Measurements from ENCODE around the gene PIGM. TPM values are rescaled to one million over a fixed set of nuclear protein-coding genes. Genes with fewer than 3 reads are reported as not detected.

Gene PIGM
- total RNA-seq, 4 donors from 2014 or later: 2.4 to 4.5 (median 3.6) TPM

GRCh38 chr1:159979257-159979656 is 52.5 kb downstream of the PIGM start:
- intact Hi-C loops (cut with DNase I; ENCODE audit: low total_unique reads): no loop called here
- DNase-seq (ENCODE audit: low spot score in 2 of 2): no peak
- TF ChIP-seq CTCF (IDR thresholded peaks at IDR 0.05) (no peak), POLR2A (IDR thresholded peaks at IDR 0.05) (no peak)
- no peak overlapping the region for H3K4me3 ChIP-seq (ENCODE audit: low read depth, poor library complexity, severe bottlenecking)
- 45 to 48% methylated on average over 3 of the region's 3 CpGs for WGBS, 2 donors

DNA sequence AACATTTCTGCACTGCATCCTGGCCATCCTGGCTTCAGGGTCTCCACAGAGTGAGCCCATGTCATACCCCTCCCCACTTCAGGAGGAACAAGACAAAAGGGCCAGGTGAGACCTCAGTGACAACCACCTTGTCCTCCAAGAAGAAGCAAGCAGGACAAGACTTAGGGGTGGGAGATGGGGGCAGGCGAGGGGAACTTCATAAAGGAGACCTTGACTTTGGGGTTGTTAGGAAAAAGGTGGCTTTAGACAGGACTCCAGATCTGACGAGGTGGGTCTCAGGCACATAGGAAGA is 53.7 kb downstream of the PIGM start:
- no peak overlapping the region for H3K4me3 ChIP-seq (ENCODE audit: low read depth, poor library complexity, severe bottlenecking)
- 88 to 91% methylated on average over 2 of the region's 2 CpGs for WGBS, 2 donors
- peak in 1 of 2 donors; percentile 70 for DNase-seq (ENCODE audit: low spot score in 2 of 2)
- intact Hi-C loops (cut with DNase I; ENCODE audit: low total_unique reads): no loop called here
- no peak for TF ChIP-seq POLR2A (IDR thresholded peaks at IDR 0.05)
- TF ChIP-seq CTCF (IDR thresholded peaks at IDR 0.05): no peak

- 80 to 83% methylated on average over 6 of the region's 6 CpGs for WGBS, 2 donors
- intact Hi-C loops (cut with DNase I; ENCODE audit: low total_unique reads): no loop called here
- peak in 1 of 2 donors; percentile 50 for DNase-seq (ENCODE audit: low spot score in 2 of 2)
- no peak for TF ChIP-seq CTCF (IDR thresholded peaks at IDR 0.05)
- no peak for TF ChIP-seq POLR2A (IDR thresholded peaks at IDR 0.05)
- H3K4me3 ChIP-seq (ENCODE audit: low read depth, poor library complexity, severe bottlenecking): no peak overlapping the region
Observed at GRCh38 chr1:159977364-159978106, 54.3 kb downstream of the PIGM start.

Other genes starting within 250 kb of the PIGM start
- gene FCRL6, start 229.6 kb downstream of the PIGM start, total RNA-seq: under 1 TPM in 3 of 4 donors, not detected in 1; 0.17 to 0.80 (median 0.42) TPM
- gene SLAMF8, start 205.1 kb downstream of the PIGM start, total RNA-seq: 1 to 10 TPM; 3.1 to 7.8 (median 5.2) TPM
- gene VSIG8, start 169.3 kb downstream of the PIGM start, total RNA-seq: 10 to 100 TPM; 14.6 to 54.5 (median 43.1) TPM
- gene CFAP45, start 131.8 kb downstream of the PIGM start, total RNA-seq: 1 to 10 TPM in 1 of 4 donors, under 1 TPM in 3; 0.46 to 3.0 (median 0.66) TPM
- gene TAGLN2, start 106.5 kb downstream of the PIGM start, total RNA-seq: 100 to 1,000 TPM; 244 to 413 (median 306) TPM
- gene IGSF9, start 86.4 kb downstream of the PIGM start, total RNA-seq: 10 to 100 TPM; 17.7 to 29.6 (median 19.6) TPM
- not detected for gene SLAMF9, start 77.8 kb downstream of the PIGM start, total RNA-seq
- gene KCNJ10, start 38.2 kb upstream of the PIGM start, total RNA-seq: not detected
- under 1 TPM in 1 of 4 donors, not detected in 3; 0.12 TPM for gene KCNJ9, start 49.5 kb upstream of the PIGM start, total RNA-seq
- 10 to 100 TPM; 44.5 to 74.5 (median 54.9) TPM for gene IGSF8, start 66.6 kb upstream of the PIGM start, total RNA-seq
- 1 to 10 TPM; 1.1 to 5.8 (median 5.0) TPM for gene ATP1A2, start 83.8 kb upstream of the PIGM start, total RNA-seq
- under 1 TPM in 1 of 4 donors, not detected in 3; 0.32 TPM for gene ATP1A4, start 119.6 kb upstream of the PIGM start, total RNA-seq
- gene CASQ1, start 158.6 kb upstream of the PIGM start, total RNA-seq: under 1 TPM in 2 of 4 donors, not detected in 2; 0.12 to 0.23 TPM
- gene PEA15, start 173.4 kb upstream of the PIGM start, total RNA-seq: 10 to 100 TPM; 50.7 to 76.6 (median 60.1) TPM
- 100 to 1,000 TPM in 2 of 4 donors, 10 to 100 TPM in 2; 90.2 to 141 (median 97.9) TPM for gene DCAF8, start 230.6 kb upstream of the PIGM start, total RNA-seq

Measured in lower leg skin (tissue), 4 donors.